Pancreas (tissue), 10 donors: ENCODE data around the gene GEMIN8. TPM values are rescaled to one million over a fixed set of nuclear protein-coding genes. Genes with fewer than 3 reads are reported as not detected.

Experiments
- ATAC-seq, 4 donors: fragments of 200-7000 bp; cut with Tn5 transposase; one replicate each; pipeline versions ENCODE4 v1.8.0 to v1.9.1; 2020; ENCODE audit warnings: mild to moderate bottlenecking in 4 of 4, moderate library complexity in 4 of 4
- DNase-seq, 6 donors: peaks; one replicate each; pipeline ENCODE4 v3.0.0-alpha.2; 2020
- FAIRE-seq: peaks from 2 replicates; lab custom pipeline; 2012; peaks lifted over from hg19 to GRCh38; lab: Jason Lieb, UNC
- H3K27ac ChIP-seq, 4 donors: fragments of 200-600 bp; sonication (generic); 1 replicate in 3 of 4; 2 replicates in 1 of 4; pipeline versions ENCODE4 v1.5.0 to v1.8.0; 2020
- H3K27me3 ChIP-seq, 4 donors: fragments of 200-600 bp; one replicate each; pipeline ENCODE4 v1.8.0; 2021
- H3K36me3 ChIP-seq, 3 donors: fragments of 200-600 bp; sonication (generic) in 1 of 3; one replicate each; pipeline versions ENCODE4 v1.5.0 to v1.8.0; 2020 to 2021
- H3K4me1 ChIP-seq, 3 donors: fragments of 200-600 bp; one replicate each; pipeline ENCODE4 v1.8.0; 2021
- H3K4me3 ChIP-seq, 4 donors: fragments of 200-600 bp; sonication (generic) in 2 of 4; one replicate each; pipeline versions ENCODE4 v1.5.0 to v1.8.0; 2020 to 2021
- H3K9me3 ChIP-seq, 4 donors: fragments of 200-600 bp; one replicate each; pipeline ENCODE4 v1.8.0; 2021
- CTCF ChIP-seq, 4 donors: fragments of 200-600 bp; sonication (generic) in 3 of 4; IDR thresholded peaks; one replicate each; pipeline versions ENCODE4 v1.5.0 to v1.8.0; 2021; ENCODE audit warnings: antibody characterized with exemption in 4 of 4
- WGBS, 2 donors: extraction: QIAGEN DNeasy Blood & Tissue Kit; methylation state at CpG; one replicate each; pipeline ENCODE4 v1.1.7; 2013; 5-methylcytosine and 5-hydroxymethylcytosine counted together
- intact Hi-C, 3 donors: fragments of 100-400 bp; cut with DNase I; formaldehyde crosslinking; loops; one replicate each; pipeline versions ENCODE4 v1.11.1 to v1.14.2; 2022
- polyA plus RNA-seq, 2 donors: library from polyadenylated mRNA; stranded (reverse); fragments of 200-250 nt; gene quantifications; one replicate each; pipeline ENCODE4 v1.2.3, GENCODE V29; 2013
- total RNA-seq, 6 donors: library from RNA; stranded (reverse); fragmentation: NEBNext Ultra II Directional in 4 of 6; extraction: Animal tissue kit (Norgen Biotek cat#: 25700) in 4 of 6; gene quantifications; one replicate each; pipeline versions ENCODE4 v1.2.1 to v1.2.4, GENCODE V29; 2021 to 2023
- donor health status: healthy with polysubstance abuse.
- donor health status: DM: no; HTN: no; CAD: no; lungs with moderate emphysema.
- donor health status: DM: no; HTN: no; CAD: no.
- donor health status: control.
- donor health status: control.
- donor health status: Bipolar disorder and iron deficiency.
- donor health status: DM: yes; HTN: yes; CAD: no.
- donor health status: DM: no; HTN: no; CAD: no.
- donor health status: DM: no; HTN: no; CAD: no.
- donor health status: DM: yes; HTN: yes; CAD: no.

Gene GEMIN8
- total and polyA plus RNA-seq, 8 donors = 8.8 to 24.4 (median 12.2) TPM

GRCh38 chrX:13966071-13966792 is 63.5 kb downstream of the GEMIN8 start:
- 80 to 84% methylated on average over 10 of the region's 10 CpGs for WGBS, 2 donors
- intact Hi-C loops = no loop called here
- TF ChIP-seq CTCF (IDR thresholded peaks at IDR 0.05) = no peak
- Histone ChIP-seq H3K9me3 (no peaks in the 10 kb centered on the region), H3K27ac (no peak overlapping the region), H3K4me3 (no peak overlapping the region), H3K36me3 (no peaks in the 10 kb centered on the region), H3K4me1 (no peaks in the 10 kb centered on the region), H3K27me3 (no peaks in the 10 kb centered on the region)
- FAIRE-seq = no peak
- no peak for ATAC-seq
- DNase-seq = no peak

- FAIRE-seq (no peak), ATAC-seq (no peak), DNase-seq (no peak)
- no peak overlapping the region for H3K27ac ChIP-seq
- no peak for TF ChIP-seq CTCF (IDR thresholded peaks at IDR 0.05)
- no peaks in the 10 kb centered on the region for H3K36me3 ChIP-seq
- intact Hi-C loops = no loop called here
- no peaks in the 10 kb centered on the region for H3K9me3 ChIP-seq
- no peak overlapping the region for H3K4me3 ChIP-seq
- 69 to 84% methylated on average over 6 of the region's 6 CpGs for WGBS, 2 donors
- no peaks in the 10 kb centered on the region for H3K27me3 ChIP-seq
- no peaks in the 10 kb centered on the region for H3K4me1 ChIP-seq
Observed at GRCh38 chrX:13965531-13965930, 64.2 kb downstream of the GEMIN8 start.

- no peak for TF ChIP-seq CTCF (IDR thresholded peaks at IDR 0.05)
- H3K27me3 ChIP-seq = no peaks in the 10 kb centered on the region
- no peak overlapping the region for H3K27ac ChIP-seq
- DNase-seq (no peak), ATAC-seq (no peak), FAIRE-seq (no peak)
- H3K4me3 ChIP-seq = no peak overlapping the region
- WGBS, 2 donors = 82 to 83% methylated on average over 4 of the region's 4 CpGs
- H3K4me1 ChIP-seq = no peaks in the 10 kb centered on the region
- intact Hi-C loops = no loop called here
- no peaks in the 10 kb centered on the region for H3K36me3 ChIP-seq
- H3K9me3 ChIP-seq = no peaks in the 10 kb centered on the region
Observed at GRCh38 chrX:13956998-13957397, 72.7 kb downstream of the GEMIN8 start.

Other genes starting within 250 kb of the GEMIN8 start
- gene GPM6B, start 212.8 kb downstream of the GEMIN8 start, total RNA-seq = 1 to 10 TPM in 4 of 6 donors, under 1 TPM in 2; 0.47 to 3.0 (median 1.7) TPM
- gene GPM6B, start 212.8 kb downstream of the GEMIN8 start, polyA plus RNA-seq = 1 to 10 TPM in 1 of 2 donors, under 1 TPM in 1; 0.57 to 1.8 TPM